Neuronal stem cell (in vitro differentiated cells): ENCODE measurements around the gene GOLT1A.

Experiments
- DNase-seq: peaks from one replicate; pipeline ENCODE4 v3.0.0-alpha.2; 2013; ENCODE audit warnings: low spot score
- H2AFZ ChIP-seq: one replicate; pipeline ENCODE4 v1.6.1; 2013; ENCODE audit warnings: mild to moderate bottlenecking, low read length, inconsistent platforms
- H2AK5ac ChIP-seq: 2 replicates; pipeline ENCODE4 v1.6.1; 2013; ENCODE audit warnings: low read depth, mild to moderate bottlenecking, inconsistent platforms, low read length, moderate library complexity, mixed read lengths
- H2BK120ac ChIP-seq: 2 replicates; pipeline ENCODE4 v1.6.1; 2013; ENCODE audit warnings: low read depth, mild to moderate bottlenecking, inconsistent platforms, low read length, moderate library complexity, mixed read lengths
- H2BK12ac ChIP-seq: one replicate; pipeline ENCODE4 v1.6.1; 2013; ENCODE audit warnings: low read length, inconsistent platforms
- H2BK15ac ChIP-seq: 2 replicates; pipeline ENCODE4 v1.6.1; 2013; ENCODE audit warnings: mild to moderate bottlenecking, low read length, inconsistent platforms, mixed read lengths
- H2BK5ac ChIP-seq: one replicate; pipeline ENCODE4 v1.6.1; 2013; ENCODE audit warnings: inconsistent platforms, mild to moderate bottlenecking, low read length, moderate library complexity
- H3K14ac ChIP-seq: one replicate; pipeline ENCODE4 v1.6.1; 2013; ENCODE audit warnings: low read length, inconsistent platforms
- H3K18ac ChIP-seq: 2 replicates; pipeline ENCODE4 v1.6.1; 2013; ENCODE audit warnings: low read length, inconsistent platforms
- H3K23ac ChIP-seq: 2 replicates; pipeline ENCODE4 v1.6.1; 2013; ENCODE audit warnings: low read depth, mild to moderate bottlenecking, mixed read lengths, low read length, inconsistent platforms; ENCODE audit not compliant: poor library complexity
- H3K27ac ChIP-seq: replicated peaks from 3 replicates; pipeline ENCODE4 v1.5.1; 2013; ENCODE audit warnings: low read length, inconsistent platforms
- H3K27me3 ChIP-seq, 3 experiments: 2 replicates each; pipeline ENCODE4 v1.6.1; 2013; ENCODE audit warnings: low read length in 3 of 3, mild to moderate bottlenecking in 2 of 3, inconsistent platforms in 1 of 3, low read depth in 1 of 3, mixed read lengths in 1 of 3, moderate library complexity in 1 of 3; ENCODE audit not compliant: control insufficient read depth in 3 of 3, insufficient read depth in 3 of 3
- H3K36me3 ChIP-seq, 2 donors: replicated peaks in 1 of 2; 2 replicates each; pipeline ENCODE4 v1.6.1; 2013; ENCODE audit warnings: low read length in 2 of 2; ENCODE audit not compliant: control insufficient read depth in 2 of 2, insufficient read depth in 2 of 2
- H3K4ac ChIP-seq: 2 replicates; pipeline ENCODE4 v1.6.1; 2013; ENCODE audit warnings: inconsistent platforms, mild to moderate bottlenecking, low read length, moderate library complexity
- H3K4me1 ChIP-seq, 2 donors: 1 replicate in 1 of 2; 2 replicates in 1 of 2; pipeline ENCODE4 v1.6.1; 2013; ENCODE audit warnings: low read length in 2 of 2, low read depth in 1 of 2; ENCODE audit not compliant: control insufficient read depth in 2 of 2, insufficient read depth in 1 of 2
- H3K4me2 ChIP-seq: one replicate; pipeline ENCODE4 v1.6.1; 2013; ENCODE audit warnings: mild to moderate bottlenecking, low read length, inconsistent platforms; ENCODE audit not compliant: insufficient read depth, poor library complexity, severe bottlenecking
- H3K4me3 ChIP-seq, 2 donors: 2 replicates each; pipeline ENCODE4 v1.5.1; 2013; ENCODE audit warnings: low read length in 2 of 2, mild to moderate bottlenecking in 2 of 2, inconsistent platforms in 1 of 2, moderate library complexity in 1 of 2
- H3K79me1 ChIP-seq: one replicate; pipeline ENCODE4 v1.6.1; 2013; ENCODE audit warnings: low read depth, mild to moderate bottlenecking, inconsistent platforms, low read length, moderate library complexity
- H3K9ac ChIP-seq: one replicate; pipeline ENCODE4 v1.6.1; 2013; ENCODE audit warnings: mild to moderate bottlenecking, low read depth, low read length, inconsistent platforms; ENCODE audit not compliant: poor library complexity
- H3K9me3 ChIP-seq, 2 donors: replicated peaks in 1 of 2; 2 replicates each; pipeline versions ENCODE3 to v1.6.1; 2013; ENCODE audit warnings: low read length in 2 of 2, mild to moderate bottlenecking in 2 of 2, inconsistent platforms in 1 of 2, low read depth in 1 of 2, mixed read lengths in 1 of 2, moderate library complexity in 1 of 2; ENCODE audit not compliant: control insufficient read depth in 2 of 2, insufficient read depth in 1 of 2
- H4K8ac ChIP-seq: one replicate; pipeline ENCODE4 v1.6.1; 2013; ENCODE audit warnings: low read depth, mild to moderate bottlenecking, inconsistent platforms, low read length, moderate library complexity
- H4K91ac ChIP-seq: one replicate; pipeline ENCODE4 v1.6.1; 2013; ENCODE audit warnings: low read length, low read depth, mild to moderate bottlenecking, inconsistent platforms; ENCODE audit not compliant: poor library complexity
- WGBS, 2 donors: extraction: QIAGEN DNeasy Blood & Tissue Kit; methylation state at CpG; one replicate each; pipeline ENCODE4 v1.1.7; 2013; ENCODE audit warnings: missing lambda C conversion rate in 2 of 2, mixed read lengths in 1 of 2; ENCODE audit not compliant: insufficient read length in 2 of 2, insufficient replicate concordance in 1 of 2; ENCODE audit errors: extremely low coverage in 2 of 2; 5-methylcytosine and 5-hydroxymethylcytosine counted together

GOLT1A gene

DNA sequence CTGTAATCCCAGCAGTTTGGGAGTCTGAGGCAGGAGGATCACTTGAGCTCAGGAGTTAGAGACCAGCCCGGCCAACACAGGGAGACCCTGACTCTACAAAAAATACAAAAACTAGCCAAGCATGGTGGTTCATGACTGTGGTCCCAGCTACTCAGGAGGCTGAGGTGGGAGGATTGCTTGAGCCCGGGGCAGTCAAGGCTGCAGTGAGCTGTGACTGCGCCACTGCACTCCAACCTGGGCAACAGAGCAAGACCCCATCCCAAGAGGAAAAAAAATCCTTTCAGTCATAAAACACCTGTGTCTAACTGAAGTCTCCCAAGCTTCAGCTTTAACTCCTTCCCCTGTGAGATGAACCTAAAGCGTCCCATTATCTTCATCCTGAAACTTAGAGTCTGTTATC is 33.1 kb upstream of the GOLT1A start:
- H2BK5ac ChIP-seq = no peak overlapping the region
- no CpG with 5 or more reads among the region's 4 CpGs for WGBS, 2 donors
- no peaks in the 10 kb centered on the region for H3K4me1 ChIP-seq
- H3K79me1 ChIP-seq = no peaks in the 10 kb centered on the region
- no peak overlapping the region for H3K27ac ChIP-seq
- H3K18ac ChIP-seq = no peak overlapping the region
- no peak overlapping the region for H2AFZ ChIP-seq
- H3K14ac ChIP-seq = no peak overlapping the region
- peaks cover 0 to 37% of the 10 kb centered on the region in 2 donors for H3K36me3 ChIP-seq
- no peak overlapping the region for H2BK12ac ChIP-seq
- no peak overlapping the region for H2BK120ac ChIP-seq
- H3K4ac ChIP-seq = no peak overlapping the region
- no peak overlapping the region for H3K9ac ChIP-seq
- no peak overlapping the region for H2AK5ac ChIP-seq
- no peak overlapping the region for H2BK15ac ChIP-seq
- H4K91ac ChIP-seq = no peak overlapping the region
- no peak overlapping the region for H3K23ac ChIP-seq
- no peak overlapping the region for H3K4me2 ChIP-seq
- DNase-seq = no peak
- H4K8ac ChIP-seq = no peak overlapping the region
- H3K27me3 ChIP-seq = peaks cover 0 to 2% (median 0%) of the 10 kb centered on the region in 3 experiments
- H3K9me3 ChIP-seq = no peaks in the 10 kb centered on the region
- no peak overlapping the region for H3K4me3 ChIP-seq

DNA sequence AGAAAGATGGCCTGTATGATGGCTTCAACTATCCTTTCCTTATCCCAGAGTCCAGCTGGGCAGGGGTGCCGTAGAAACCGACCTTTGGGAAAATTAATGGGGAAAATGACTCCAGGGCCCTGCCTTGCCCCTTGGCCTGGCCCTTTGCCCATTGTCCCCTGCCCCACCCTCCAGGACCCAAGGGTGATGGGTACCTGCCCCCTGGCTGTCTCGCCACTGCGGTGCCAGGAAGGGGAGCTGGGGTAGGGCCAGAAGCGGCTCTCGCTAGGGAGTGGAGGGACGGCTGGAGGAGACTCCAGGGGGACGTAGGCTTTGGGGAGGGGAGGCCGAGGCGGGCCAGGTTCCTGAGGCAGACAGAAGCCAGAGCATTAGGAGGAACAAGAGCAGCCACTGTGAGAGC is 29.1 kb upstream of the GOLT1A start:
- Histone ChIP-seq H3K4me1 (no peaks in the 10 kb centered on the region), H2BK12ac (no peak overlapping the region), H3K23ac (peak overlapping the region; percentile 61), H3K79me1 (no peaks in the 10 kb centered on the region), H2BK120ac (no peak overlapping the region), H3K4me2 (no peak overlapping the region), H2AK5ac (no peak overlapping the region), H3K9ac (no peak overlapping the region), H4K8ac (no peak overlapping the region), H2BK15ac (no peak overlapping the region), H3K4me3 (no peak overlapping the region), H3K18ac (peak overlapping the region; percentile 2), H3K4ac (no peak overlapping the region), H2AFZ (no peak overlapping the region), H4K91ac (no peak overlapping the region), H3K27ac (no peak overlapping the region), H3K36me3 (peaks cover 0 to 54% of the 10 kb centered on the region in 2 donors), H3K27me3 (peaks cover 0 to 2% (median 0%) of the 10 kb centered on the region in 3 experiments), H3K9me3 (no peaks in the 10 kb centered on the region), H2BK5ac (no peak overlapping the region), H3K14ac (no peak overlapping the region)
- no peak for DNase-seq
- no CpG with 5 or more reads among the region's 10 CpGs for WGBS, 2 donors

GRCh38 chr1:204241914-204242313 is 28.1 kb upstream of the GOLT1A start:
- Histone ChIP-seq H2BK15ac (no peak overlapping the region), H3K4ac (no peak overlapping the region), H3K36me3 (peaks cover 0 to 53% of the 10 kb centered on the region in 2 donors), H2BK120ac (no peak overlapping the region), H2AK5ac (no peak overlapping the region), H3K9ac (no peak overlapping the region), H3K27me3 (peaks cover 0 to 2% (median 0%) of the 10 kb centered on the region in 3 experiments), H2BK12ac (no peak overlapping the region), H3K27ac (no peak overlapping the region), H4K8ac (no peak overlapping the region), H3K4me2 (no peak overlapping the region), H3K79me1 (no peaks in the 10 kb centered on the region), H3K4me1 (no peaks in the 10 kb centered on the region), H3K4me3 (no peak overlapping the region), H3K18ac (no peak overlapping the region), H3K9me3 (no peaks in the 10 kb centered on the region), H3K14ac (no peak overlapping the region), H3K23ac (no peak overlapping the region), H2BK5ac (no peak overlapping the region), H2AFZ (no peak overlapping the region), H4K91ac (no peak overlapping the region)
- no peak for DNase-seq
- no CpG with 5 or more reads among the region's 5 CpGs for WGBS, 2 donors

GRCh38 chr1:204241050-204241449 is 27.3 kb upstream of the GOLT1A start:
- H3K18ac ChIP-seq = no peak overlapping the region

More at GRCh38 chr1:204241050-204241449, 27.3 kb upstream of the GOLT1A start:
- no CpG with 5 or more reads among the region's 2 CpGs for WGBS, 2 donors
- H3K23ac ChIP-seq = no peak overlapping the region
- no peak overlapping the region for H4K91ac ChIP-seq
- no peak overlapping the region for H2BK12ac ChIP-seq
- no peak overlapping the region for H2BK5ac ChIP-seq
- no peaks in the 10 kb centered on the region for H3K79me1 ChIP-seq
- no peak overlapping the region for H3K14ac ChIP-seq
- H3K27ac ChIP-seq = no peak overlapping the region
- peaks cover 0 to 58% of the 10 kb centered on the region in 2 donors for H3K36me3 ChIP-seq
- H3K4ac ChIP-seq = no peak overlapping the region
- peaks cover 0 to 6% of the 10 kb centered on the region in 2 donors for H3K9me3 ChIP-seq
- H4K8ac ChIP-seq = no peak overlapping the region
- no peak overlapping the region for H2AK5ac ChIP-seq
- H2BK15ac ChIP-seq = no peak overlapping the region
- DNase-seq = no peak
- no peak overlapping the region for H2BK120ac ChIP-seq
- no peak overlapping the region for H2AFZ ChIP-seq
- H3K4me3 ChIP-seq = no peak overlapping the region
- no peak overlapping the region for H3K4me2 ChIP-seq
- H3K9ac ChIP-seq = no peak overlapping the region
- no peaks in the 10 kb centered on the region for H3K4me1 ChIP-seq
- peaks cover 0 to 2% (median 0%) of the 10 kb centered on the region in 3 experiments for H3K27me3 ChIP-seq
